Measurements from ENCODE around the gene NFE2. TPM values are rescaled to one million over a fixed set of nuclear protein-coding genes. Genes with fewer than 3 reads are reported as not detected.

Gene NFE2
- total RNA-seq, 3 donors from 2014 or later = 0.25 to 0.31 TPM; not detected in 1

- ATAC-seq = no peak
- no peak for DNase-seq
- Histone ChIP-seq H3K36me3 (ENCODE audit: low read depth) (no peaks in the 10 kb centered on the region), H3K9me3 (no peaks in the 10 kb centered on the region), H3K4me3 (no peak overlapping the region), H3K4me1 (ENCODE audit: low read depth) (peaks cover 15% of the 10 kb centered on the region)
- no peak for TF ChIP-seq CTCF (IDR thresholded peaks at IDR 0.05)
- intact Hi-C loops (cut with DNase I, micrococcal nuclease) = no loop called here
These were observed 26.8 kb downstream of the NFE2 start for GRCh38 chr12:54273981-54274380.

GRCh38 chr12:54272214-54272613 is 28.6 kb downstream of the NFE2 start:
- peaks cover under 1% of the 10 kb centered on the region for H3K4me1 ChIP-seq (ENCODE audit: low read depth)
- no peak overlapping the region for H3K4me3 ChIP-seq
- ATAC-seq = no peak
- no peak for DNase-seq
- H3K9me3 ChIP-seq = no peaks in the 10 kb centered on the region
- no peaks in the 10 kb centered on the region for H3K36me3 ChIP-seq (ENCODE audit: low read depth)
- intact Hi-C loops (cut with DNase I, micrococcal nuclease) = no loop called here
- no peak for TF ChIP-seq CTCF (IDR thresholded peaks at IDR 0.05)

GRCh38 chr12:54270345-54270744 is 30.5 kb downstream of the NFE2 start:
- no peak for ATAC-seq
- intact Hi-C loops (cut with DNase I, micrococcal nuclease) = no loop called here
- TF ChIP-seq CTCF (IDR thresholded peaks at IDR 0.05) = no peak

GRCh38 chr12:54266852-54267251 is 34.0 kb downstream of the NFE2 start:
- no peaks in the 10 kb centered on the region for H3K36me3 ChIP-seq (ENCODE audit: low read depth)
- DNase-seq (no peak), ATAC-seq (no peak)
- no peak for TF ChIP-seq CTCF (IDR thresholded peaks at IDR 0.05)
- H3K4me1 ChIP-seq (ENCODE audit: low read depth) = peaks cover 3% of the 10 kb centered on the region
- intact Hi-C loops (cut with DNase I, micrococcal nuclease) = no loop called here
- no peaks in the 10 kb centered on the region for H3K9me3 ChIP-seq
- H3K4me3 ChIP-seq = no peak overlapping the region

More at GRCh38 chr12:54270345-54270744, 30.5 kb downstream of the NFE2 start:
- Histone ChIP-seq H3K9me3 (no peaks in the 10 kb centered on the region), H3K36me3 (ENCODE audit: low read depth) (no peaks in the 10 kb centered on the region), H3K4me1 (ENCODE audit: low read depth) (no peaks in the 10 kb centered on the region), H3K4me3 (no peak overlapping the region)
- DNase-seq = no peak

- H3K4me3 ChIP-seq = no peak overlapping the region
- TF ChIP-seq CTCF (IDR thresholded peaks at IDR 0.05) = no peak
- no peaks in the 10 kb centered on the region for H3K9me3 ChIP-seq
- ATAC-seq = no peak
- intact Hi-C loops (cut with DNase I, micrococcal nuclease) = no loop called here
- no peak for DNase-seq
- H3K4me1 ChIP-seq (ENCODE audit: low read depth) = peaks cover 3% of the 10 kb centered on the region
- no peaks in the 10 kb centered on the region for H3K36me3 ChIP-seq (ENCODE audit: low read depth)
These were observed 35.4 kb downstream of the NFE2 start for GRCh38 chr12:54265364-54265812.

- intact Hi-C loops (cut with DNase I, micrococcal nuclease) = no loop called here
- ATAC-seq (peak; percentile 48), DNase-seq (peak in 1 of 3 donors; percentile 25)
- no peak for TF ChIP-seq CTCF (IDR thresholded peaks at IDR 0.05)
- H3K4me3 ChIP-seq = no peak overlapping the region
- H3K36me3 ChIP-seq (ENCODE audit: low read depth) = no peaks in the 10 kb centered on the region
- peaks cover 10% of the 10 kb centered on the region for H3K4me1 ChIP-seq (ENCODE audit: low read depth)
- no peaks in the 10 kb centered on the region for H3K9me3 ChIP-seq
These were observed 38.4 kb downstream of the NFE2 start for GRCh38 chr12:54262403-54262925.
